Neural cell (in vitro differentiated cells): ENCODE data around the gene PELO.

Experiments used
- EP300 ChIP-seq: fragments of 450-650 bp; conservative IDR thresholded peaks from 2 replicates; pipeline ENCODE4 v1.6.1; 2014; ENCODE audit warnings: antibody characterized with exemption, mild to moderate bottlenecking, moderate library complexity; ENCODE audit not compliant: poor library complexity, severe bottlenecking
- EZH2 ChIP-seq: fragments of 200-600, 300-800 bp; shearing (Covaris generic), sonication (generic); IDR thresholded peaks from 2 replicates; pipeline ENCODE4 v1.6.1; 2014; ENCODE audit warnings: antibody characterized with exemption, low read length, borderline replicate concordance, mild to moderate bottlenecking; ENCODE audit not compliant: insufficient read depth, poor library complexity, severe bottlenecking
- MXI1 ChIP-seq: fragments of 450-650 bp; conservative IDR thresholded peaks from 2 replicates; pipeline ENCODE4 v1.6.1; 2014; ENCODE audit warnings: antibody characterized with exemption, mild to moderate bottlenecking; ENCODE audit not compliant: poor library complexity, severe bottlenecking
- POLR2AphosphoS5 ChIP-seq: IDR thresholded peaks from 2 replicates; pipeline ENCODE4 v1.6.1; 2012
- RAD21 ChIP-seq: fragments of 450-650 bp; conservative IDR thresholded peaks from 2 replicates; pipeline ENCODE4 v1.6.1; 2014; ENCODE audit warnings: antibody characterized with exemption, mild to moderate bottlenecking, moderate library complexity
- TF ChIP-seq, protein P1 (sequence below): fragments of 450-650 bp; IDR thresholded peaks from 2 replicates; pipeline ENCODE4 v1.5.1; 2014; ENCODE audit warnings: antibody characterized with exemption, mild to moderate bottlenecking, moderate library complexity; ENCODE audit not compliant: poor library complexity, severe bottlenecking
- TF ChIP-seq, protein P2 (sequence below): IDR thresholded peaks from 2 replicates; pipeline ENCODE4 v1.6.1; 2012; ENCODE audit warnings: borderline replicate concordance

DNA sequence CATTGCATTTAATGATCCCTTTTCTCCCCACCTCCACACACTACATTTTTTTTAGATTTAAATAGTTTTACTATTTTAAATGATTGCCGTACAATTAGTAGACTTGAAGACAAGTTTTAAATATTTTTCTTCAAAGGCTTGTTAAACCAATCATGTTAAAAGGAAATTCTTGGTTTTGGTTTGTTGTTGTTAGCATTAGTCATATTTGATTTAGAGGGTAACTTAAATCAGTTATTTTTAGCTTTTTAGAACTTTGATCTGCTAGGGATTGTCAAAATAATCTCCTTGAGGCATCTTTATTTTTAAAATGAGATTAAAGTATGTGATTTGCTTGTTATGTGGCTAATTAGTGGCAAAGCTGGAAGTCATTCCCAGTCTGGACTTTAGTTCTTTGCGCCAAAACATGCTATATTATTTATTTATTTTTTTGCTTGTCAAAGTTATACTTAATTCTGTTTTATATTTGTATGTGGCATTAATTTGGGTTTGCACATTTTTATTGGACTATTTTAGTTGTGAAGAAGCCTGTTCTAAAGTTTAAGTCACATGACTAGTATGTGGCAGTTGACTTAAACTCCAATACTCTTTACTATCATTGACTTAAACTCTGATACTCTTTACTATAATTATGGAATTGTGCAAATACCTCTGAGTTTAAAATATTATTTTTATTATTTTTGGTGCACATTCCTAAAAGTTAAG is 14.7 kb downstream of the PELO start:
- TF ChIP-seq, protein P1, sequence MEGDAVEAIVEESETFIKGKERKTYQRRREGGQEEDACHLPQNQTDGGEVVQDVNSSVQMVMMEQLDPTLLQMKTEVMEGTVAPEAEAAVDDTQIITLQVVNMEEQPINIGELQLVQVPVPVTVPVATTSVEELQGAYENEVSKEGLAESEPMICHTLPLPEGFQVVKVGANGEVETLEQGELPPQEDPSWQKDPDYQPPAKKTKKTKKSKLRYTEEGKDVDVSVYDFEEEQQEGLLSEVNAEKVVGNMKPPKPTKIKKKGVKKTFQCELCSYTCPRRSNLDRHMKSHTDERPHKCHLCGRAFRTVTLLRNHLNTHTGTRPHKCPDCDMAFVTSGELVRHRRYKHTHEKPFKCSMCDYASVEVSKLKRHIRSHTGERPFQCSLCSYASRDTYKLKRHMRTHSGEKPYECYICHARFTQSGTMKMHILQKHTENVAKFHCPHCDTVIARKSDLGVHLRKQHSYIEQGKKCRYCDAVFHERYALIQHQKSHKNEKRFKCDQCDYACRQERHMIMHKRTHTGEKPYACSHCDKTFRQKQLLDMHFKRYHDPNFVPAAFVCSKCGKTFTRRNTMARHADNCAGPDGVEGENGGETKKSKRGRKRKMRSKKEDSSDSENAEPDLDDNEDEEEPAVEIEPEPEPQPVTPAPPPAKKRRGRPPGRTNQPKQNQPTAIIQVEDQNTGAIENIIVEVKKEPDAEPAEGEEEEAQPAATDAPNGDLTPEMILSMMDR, result no peak
- no peak for TF ChIP-seq MXI1
- TF ChIP-seq POLR2AphosphoS5, result no peak
- no peak for TF ChIP-seq EZH2
- TF ChIP-seq EP300, result no peak
- TF ChIP-seq RAD21, result no peak
- TF ChIP-seq, protein P2, sequence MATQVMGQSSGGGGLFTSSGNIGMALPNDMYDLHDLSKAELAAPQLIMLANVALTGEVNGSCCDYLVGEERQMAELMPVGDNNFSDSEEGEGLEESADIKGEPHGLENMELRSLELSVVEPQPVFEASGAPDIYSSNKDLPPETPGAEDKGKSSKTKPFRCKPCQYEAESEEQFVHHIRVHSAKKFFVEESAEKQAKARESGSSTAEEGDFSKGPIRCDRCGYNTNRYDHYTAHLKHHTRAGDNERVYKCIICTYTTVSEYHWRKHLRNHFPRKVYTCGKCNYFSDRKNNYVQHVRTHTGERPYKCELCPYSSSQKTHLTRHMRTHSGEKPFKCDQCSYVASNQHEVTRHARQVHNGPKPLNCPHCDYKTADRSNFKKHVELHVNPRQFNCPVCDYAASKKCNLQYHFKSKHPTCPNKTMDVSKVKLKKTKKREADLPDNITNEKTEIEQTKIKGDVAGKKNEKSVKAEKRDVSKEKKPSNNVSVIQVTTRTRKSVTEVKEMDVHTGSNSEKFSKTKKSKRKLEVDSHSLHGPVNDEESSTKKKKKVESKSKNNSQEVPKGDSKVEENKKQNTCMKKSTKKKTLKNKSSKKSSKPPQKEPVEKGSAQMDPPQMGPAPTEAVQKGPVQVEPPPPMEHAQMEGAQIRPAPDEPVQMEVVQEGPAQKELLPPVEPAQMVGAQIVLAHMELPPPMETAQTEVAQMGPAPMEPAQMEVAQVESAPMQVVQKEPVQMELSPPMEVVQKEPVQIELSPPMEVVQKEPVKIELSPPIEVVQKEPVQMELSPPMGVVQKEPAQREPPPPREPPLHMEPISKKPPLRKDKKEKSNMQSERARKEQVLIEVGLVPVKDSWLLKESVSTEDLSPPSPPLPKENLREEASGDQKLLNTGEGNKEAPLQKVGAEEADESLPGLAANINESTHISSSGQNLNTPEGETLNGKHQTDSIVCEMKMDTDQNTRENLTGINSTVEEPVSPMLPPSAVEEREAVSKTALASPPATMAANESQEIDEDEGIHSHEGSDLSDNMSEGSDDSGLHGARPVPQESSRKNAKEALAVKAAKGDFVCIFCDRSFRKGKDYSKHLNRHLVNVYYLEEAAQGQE, result no peak
